Endometrium (tissue), 2 donors: ENCODE results near the gene STK36.

ENCODE experiments used
- FAIRE-seq: peaks from 2 replicates; lab custom pipeline; 2012; peaks lifted over from hg19 to GRCh38; lab: Jason Lieb, UNC
- donor health status: control.
- donor health status: control.

The STK36 gene

DNA sequence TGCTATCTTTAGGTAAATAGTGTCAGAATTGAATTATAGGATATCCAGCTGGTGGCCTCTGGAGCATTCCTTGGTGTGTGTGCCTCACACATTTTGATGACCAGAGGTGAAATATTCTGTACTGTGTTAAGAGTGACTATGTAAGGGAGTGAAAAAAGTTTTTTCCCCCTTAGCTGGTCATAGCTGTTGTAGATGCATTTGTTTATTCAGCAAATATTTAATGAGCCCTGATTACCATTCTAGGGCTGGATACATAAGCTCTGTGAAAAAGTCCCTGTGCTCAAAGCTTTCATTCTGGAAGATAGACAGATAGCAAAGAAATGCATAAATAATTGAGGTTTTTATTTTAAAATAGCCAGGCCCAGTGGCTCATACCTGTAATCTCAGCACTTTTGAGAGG lies 49.6 kb downstream of the STK36 start:
- FAIRE-seq: no peak

DNA sequence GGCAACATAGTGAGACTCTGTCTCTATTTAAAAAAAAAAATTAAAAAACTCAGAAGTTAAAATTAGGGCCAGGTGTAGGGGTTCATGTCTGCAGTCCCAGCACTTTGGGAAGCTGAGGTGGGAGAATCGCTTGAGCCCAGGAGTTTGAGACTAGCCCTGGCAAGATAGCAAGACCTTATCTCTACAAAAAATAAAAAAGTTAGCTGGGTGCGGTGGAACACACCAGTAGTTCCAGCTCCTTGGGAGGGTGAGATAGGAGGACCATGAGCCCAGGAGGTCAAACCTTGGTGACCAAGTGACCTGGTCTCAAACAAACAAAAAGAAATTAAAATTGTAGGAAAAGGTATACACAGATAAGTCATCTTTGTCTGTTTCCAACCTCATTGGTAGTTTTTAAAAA lies 50.0 kb downstream of the STK36 start:
- FAIRE-seq: no peak

DNA sequence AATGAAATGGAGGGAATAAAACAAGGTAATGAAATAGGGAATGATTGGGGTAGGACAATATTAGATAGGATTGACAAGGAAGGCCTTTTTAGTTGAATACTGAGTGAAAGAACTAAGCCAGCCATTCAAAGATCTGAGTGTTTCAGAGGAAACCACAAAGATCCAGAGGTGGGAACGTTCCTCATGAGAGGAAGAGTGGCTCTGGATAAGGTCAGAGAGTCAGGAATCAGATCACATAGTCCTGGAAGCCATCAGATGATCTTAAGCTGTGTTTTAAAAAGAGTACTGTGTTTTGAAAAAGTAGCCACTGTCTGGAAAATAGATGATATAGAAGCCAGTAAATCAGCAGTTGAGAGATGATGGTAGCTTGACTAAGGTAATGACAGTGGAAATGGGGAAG lies 50.5 kb downstream of the STK36 start:
- FAIRE-seq: no peak

- no peak for FAIRE-seq
Measured at GRCh38 chr2:218722876-218723785, 51.2 kb downstream of the STK36 start.

DNA sequence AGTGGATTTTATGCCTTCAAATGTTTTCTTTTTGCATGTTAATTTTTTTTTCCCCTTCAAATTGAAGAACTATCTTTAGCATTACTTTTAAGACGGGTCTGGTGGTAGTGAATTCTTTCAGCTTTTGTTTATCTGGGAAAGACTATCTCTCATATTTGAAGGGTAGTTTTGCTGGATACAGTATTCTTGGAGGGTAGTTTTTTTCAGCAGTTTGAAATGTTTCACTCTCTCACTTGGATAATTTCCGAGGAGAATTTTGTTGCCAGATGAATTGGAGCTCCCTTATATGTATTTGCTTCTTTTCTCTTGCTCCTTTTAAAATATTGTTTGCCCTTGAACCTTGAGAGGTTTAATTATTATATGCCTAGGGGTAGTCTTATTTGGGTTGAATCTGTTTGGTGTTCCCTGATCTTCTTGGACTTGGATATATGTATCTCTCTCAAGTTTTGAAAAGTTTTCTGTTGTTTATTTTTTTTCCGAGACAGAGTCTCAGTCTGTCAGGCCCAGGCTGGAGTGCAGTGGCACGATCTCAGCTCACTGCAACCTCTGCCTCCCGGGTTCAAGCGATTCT lies 54.2 kb downstream of the STK36 start:
- FAIRE-seq: no peak

- FAIRE-seq: no peak
Measured at GRCh38 chr2:218727502-218728165, 55.7 kb downstream of the STK36 start.

GRCh38 chr2:218729640-218730039 lies 57.8 kb downstream of the STK36 start:
- no peak for FAIRE-seq

GRCh38 chr2:218732052-218732760 lies 60.3 kb downstream of the STK36 start:
- FAIRE-seq: no peak

- no peak for FAIRE-seq
Measured at GRCh38 chr2:218732761-218733158, 60.9 kb downstream of the STK36 start.

GRCh38 chr2:218733171-218734021 lies 61.5 kb downstream of the STK36 start:
- FAIRE-seq: no peak

GRCh38 chr2:218734190-218734975 lies 62.5 kb downstream of the STK36 start:
- no peak for FAIRE-seq

- FAIRE-seq: no peak
Measured at GRCh38 chr2:218736531-218736930, 64.6 kb downstream of the STK36 start.

DNA sequence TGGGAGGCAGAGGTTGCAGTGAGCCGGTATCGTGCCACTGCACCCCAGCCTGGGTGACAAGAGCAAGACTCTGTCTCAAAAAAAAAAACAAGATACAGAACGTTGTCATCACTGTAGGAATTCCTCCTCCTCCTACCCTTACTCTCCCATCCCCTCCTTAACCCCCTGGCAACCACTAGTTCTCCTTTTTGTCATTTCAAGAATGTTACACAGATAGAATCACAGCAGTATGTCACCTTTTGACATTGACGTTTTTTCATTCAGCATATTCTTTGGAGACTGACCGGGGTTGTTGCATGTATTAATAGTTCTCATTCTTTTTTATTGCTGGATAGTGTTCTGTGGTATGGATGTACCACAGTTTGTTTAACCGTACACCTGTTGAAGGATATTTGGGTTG lies 71.2 kb downstream of the STK36 start:
- FAIRE-seq: no peak

DNA sequence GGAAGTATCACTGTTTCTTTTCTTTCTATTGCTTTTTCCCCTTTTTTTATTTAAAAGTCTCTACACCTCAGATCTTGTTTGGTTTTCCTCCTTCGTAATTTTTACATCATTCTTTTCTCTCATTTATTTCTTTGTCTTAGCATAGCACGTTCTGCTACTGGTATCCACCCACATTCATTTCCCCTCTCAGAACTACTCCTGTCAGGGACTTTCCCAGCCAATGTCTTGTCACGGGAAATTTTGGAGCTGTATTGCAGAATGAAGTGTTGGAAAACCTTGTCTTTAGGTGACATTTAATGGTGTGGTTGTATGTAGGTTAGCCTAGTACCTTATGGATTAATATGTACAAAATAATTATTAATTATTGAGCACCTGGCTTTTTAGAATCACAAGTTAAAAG lies 72.7 kb downstream of the STK36 start:
- no peak for FAIRE-seq

GRCh38 chr2:218745160-218745558 lies 73.3 kb downstream of the STK36 start:
- no peak for FAIRE-seq

- FAIRE-seq: no peak
Measured at GRCh38 chr2:218745559-218746469, 73.9 kb downstream of the STK36 start.

GRCh38 chr2:218746470-218746795 lies 74.5 kb downstream of the STK36 start:
- FAIRE-seq: no peak

DNA sequence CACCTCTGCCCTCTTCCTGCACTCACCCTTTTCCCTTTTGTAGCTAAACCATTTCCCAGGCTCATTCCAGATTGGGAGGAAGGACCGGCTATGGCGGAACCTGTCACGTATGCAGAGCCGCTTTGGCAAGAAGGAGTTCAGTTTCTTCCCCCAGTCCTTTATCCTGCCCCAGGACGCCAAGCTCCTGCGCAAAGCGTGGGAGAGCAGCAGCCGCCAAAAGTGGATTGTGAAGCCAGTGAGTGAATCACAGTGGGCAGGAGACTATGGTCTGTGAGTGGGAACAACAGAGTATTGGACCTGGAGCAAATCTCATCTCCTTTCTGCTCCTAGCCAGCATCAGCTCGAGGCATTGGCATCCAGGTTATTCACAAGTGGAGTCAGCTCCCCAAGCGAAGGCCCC lies 75.1 kb downstream of the STK36 start:
- FAIRE-seq: no peak

DNA sequence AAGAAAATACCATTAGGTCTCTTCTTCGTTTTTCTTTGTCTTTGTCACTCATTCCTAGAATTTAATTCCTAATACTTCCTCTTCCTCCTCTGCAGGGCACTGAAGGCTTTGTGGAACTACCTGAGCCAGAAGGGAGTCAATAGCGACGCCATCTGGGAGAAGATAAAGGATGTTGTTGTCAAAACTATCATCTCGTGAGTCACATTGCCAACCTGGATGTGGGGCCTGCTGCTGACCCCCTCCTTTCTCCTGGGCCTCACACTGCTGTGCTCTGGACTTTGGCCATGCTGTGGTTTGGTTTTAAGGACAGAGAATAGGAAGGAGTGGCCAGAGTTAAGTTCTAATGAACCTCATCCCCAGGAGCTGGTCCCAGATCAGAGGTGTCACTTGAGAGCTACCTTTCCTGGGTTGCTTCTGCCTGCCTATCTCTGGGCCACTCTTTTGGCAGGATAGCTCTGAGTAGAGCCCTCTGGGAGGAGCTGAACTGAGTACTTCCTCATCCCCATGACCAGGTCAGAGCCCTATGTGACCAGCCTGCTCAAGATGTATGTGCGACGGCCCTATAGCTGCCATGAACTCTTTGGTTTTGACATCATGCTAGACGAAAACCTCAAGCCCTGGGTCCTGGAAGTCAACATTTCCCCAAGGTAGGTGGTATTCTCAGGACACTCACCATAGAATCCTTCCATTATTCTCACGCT lies 77.0 kb downstream of the STK36 start:
- FAIRE-seq: no peak
